Right atrium auricular region (tissue), 2 donors: Measurements from ENCODE around the gene SCN7A. TPM values are rescaled to one million over a fixed set of nuclear protein-coding genes. Genes with fewer than 3 reads are reported as not detected.

Experiments
- total RNA-seq, 2 donors: library from RNA; depleted of rRNA; stranded (reverse); fragments of >200 nt; gene quantifications; one replicate each; pipeline ENCODE4 v1.1.0, GENCODE V29; 2016

The SCN7A gene
- total RNA-seq, 2 donors from 2014 or later: 6.2 to 30.6 TPM

Other genes with a start within 250 kb of the SCN7A start
- 1 to 10 TPM in 1 of 2 donors, under 1 TPM in 1; 0.51 to 1.1 TPM for gene SCN9A, start 118.3 kb downstream of the SCN7A start, total RNA-seq